Measurements from ENCODE around the gene GHR.

Gene GHR

GRCh38 chr5:42461507-42461906, 38.3 kb downstream of the GHR start:
- no peak for DNase-seq (ENCODE audit: low read depth in 4 of 4, low spot score in 1 of 4)

GRCh38 chr5:42462083-42462482, 38.8 kb downstream of the GHR start:
- no peak for DNase-seq (ENCODE audit: low read depth in 4 of 4, low spot score in 1 of 4)

- no peak for DNase-seq (ENCODE audit: low read depth in 4 of 4, low spot score in 1 of 4)
Observed at GRCh38 chr5:42467572-42467971, 44.3 kb downstream of the GHR start.

GRCh38 chr5:42467981-42468524, 44.8 kb downstream of the GHR start:
- DNase-seq (ENCODE audit: low read depth in 4 of 4, low spot score in 1 of 4), result no peak

- DNase-seq (ENCODE audit: low read depth in 4 of 4, low spot score in 1 of 4), result no peak
Observed at GRCh38 chr5:42483472-42484154, 60.4 kb downstream of the GHR start.

- no peak for DNase-seq (ENCODE audit: low read depth in 4 of 4, low spot score in 1 of 4)
Observed at GRCh38 chr5:42487077-42487476, 63.8 kb downstream of the GHR start.

GRCh38 chr5:42487821-42488220, 64.6 kb downstream of the GHR start:
- no peak for DNase-seq (ENCODE audit: low read depth in 4 of 4, low spot score in 1 of 4)

- DNase-seq (ENCODE audit: low read depth in 4 of 4, low spot score in 1 of 4), result no peak
Observed at GRCh38 chr5:42490831-42491230, 67.6 kb downstream of the GHR start.

- no peak for DNase-seq (ENCODE audit: low read depth in 4 of 4, low spot score in 1 of 4)
Observed at GRCh38 chr5:42491699-42492098, 68.5 kb downstream of the GHR start.

GRCh38 chr5:42492974-42493373, 69.7 kb downstream of the GHR start:
- no peak for DNase-seq (ENCODE audit: low read depth in 4 of 4, low spot score in 1 of 4)

GRCh38 chr5:42494414-42494813, 71.2 kb downstream of the GHR start:
- no peak for DNase-seq (ENCODE audit: low read depth in 4 of 4, low spot score in 1 of 4)

- no peak for DNase-seq (ENCODE audit: low read depth in 4 of 4, low spot score in 1 of 4)
Observed at GRCh38 chr5:42495914-42496313, 72.7 kb downstream of the GHR start.

- no peak for DNase-seq (ENCODE audit: low read depth in 4 of 4, low spot score in 1 of 4)
Observed at GRCh38 chr5:42496397-42497156, 73.3 kb downstream of the GHR start.

GRCh38 chr5:42498000-42498399, 74.8 kb downstream of the GHR start:
- DNase-seq (ENCODE audit: low read depth in 4 of 4, low spot score in 1 of 4), result no peak

- no peak for DNase-seq (ENCODE audit: low read depth in 4 of 4, low spot score in 1 of 4)
Observed at GRCh38 chr5:42499016-42499415, 75.8 kb downstream of the GHR start.

GRCh38 chr5:42500003-42500599, 76.9 kb downstream of the GHR start:
- DNase-seq (ENCODE audit: low read depth in 4 of 4, low spot score in 1 of 4), result no peak

- DNase-seq (ENCODE audit: low read depth in 4 of 4, low spot score in 1 of 4), result no peak
Observed at GRCh38 chr5:42502613-42503470, 79.6 kb downstream of the GHR start.

GRCh38 chr5:42506662-42507061, 83.4 kb downstream of the GHR start:
- no peak for DNase-seq (ENCODE audit: low read depth in 4 of 4, low spot score in 1 of 4)

GRCh38 chr5:42507451-42508097, 84.3 kb downstream of the GHR start:
- DNase-seq (ENCODE audit: low read depth in 4 of 4, low spot score in 1 of 4), result no peak

GRCh38 chr5:42513246-42513645, 90.0 kb downstream of the GHR start:
- no peak for DNase-seq (ENCODE audit: low read depth in 4 of 4, low spot score in 1 of 4)

GRCh38 chr5:42514754-42515153, 91.5 kb downstream of the GHR start:
- no peak for DNase-seq (ENCODE audit: low read depth in 4 of 4, low spot score in 1 of 4)
